H1 (cell line): ENCODE measurements around the gene L2HGDH. TPM values are rescaled to one million over a fixed set of nuclear protein-coding genes. Genes with fewer than 3 reads are reported as not detected.

Experiments used
- CTCF ChIA-PET: fragments of 300-600 bp; sonication (Branson Sonifier 250); formaldehyde crosslinking; loops from one replicate; lab custom pipeline; 2021; ENCODE audit not compliant: partially characterized antibody; lab: Charles Lee
- POLR2A ChIA-PET: fragments of 300-600 bp; sonication (Branson Sonifier 250); formaldehyde crosslinking; loops from one replicate; lab custom pipeline; 2021; ENCODE audit warnings: inconsistent platforms; ENCODE audit not compliant: partially characterized antibody; lab: Charles Lee
- DNase-seq, 2 experiments: peaks; one replicate each; pipeline versions ENCODE4 v3.0.0 to v3.0.0-alpha.2; 2010 to 2022; ENCODE audit warnings: low spot score in 2 of 2, low read depth in 1 of 2, mixed read lengths in 1 of 2
- FAIRE-seq: peaks from 2 replicates; lab custom pipeline; 2011; peaks lifted over from hg19 to GRCh38; lab: Jason Lieb, UNC
- H2AFZ ChIP-seq: 2 replicates; pipeline ENCODE4 v1.8.1; 2012; ENCODE audit warnings: low read length, inconsistent platforms
- H2AK5ac ChIP-seq: 2 replicates; pipeline ENCODE4 v1.6.1; 2013; ENCODE audit warnings: low read depth, low read length
- H2BK120ac ChIP-seq: replicated peaks from 2 replicates; pipeline ENCODE3; 2013; ENCODE audit warnings: low read depth, low read length, inconsistent platforms
- H2BK12ac ChIP-seq: 2 replicates; pipeline ENCODE4 v1.6.1; 2013; ENCODE audit warnings: low read depth, low read length
- H2BK15ac ChIP-seq: 2 replicates; pipeline ENCODE4 v1.6.1; 2013; ENCODE audit warnings: low read length
- H2BK20ac ChIP-seq: 2 replicates; pipeline ENCODE4 v1.6.1; 2013; ENCODE audit warnings: low read length
- H2BK5ac ChIP-seq: 2 replicates; pipeline ENCODE4 v1.6.1; 2013; ENCODE audit warnings: low read depth, low read length
- H3K14ac ChIP-seq: 2 replicates; pipeline ENCODE4 v1.6.1; 2013; ENCODE audit warnings: inconsistent platforms; ENCODE audit not compliant: insufficient read length
- H3K18ac ChIP-seq: 2 replicates; pipeline ENCODE4 v1.6.1; 2013; ENCODE audit warnings: low read length; ENCODE audit errors: extremely low read depth
- H3K23ac ChIP-seq: 2 replicates; pipeline ENCODE4 v1.6.1; 2013; ENCODE audit warnings: inconsistent platforms; ENCODE audit not compliant: insufficient read length
- H3K23me2 ChIP-seq: 2 replicates; pipeline ENCODE4 v1.6.1; 2013; ENCODE audit warnings: low read depth, low read length
- H3K27ac ChIP-seq: 2 replicates; pipeline ENCODE4 v1.6.1; 2011; ENCODE audit warnings: low read depth, low read length, inconsistent platforms
- H3K27me3 ChIP-seq, 4 experiments: replicated peaks in 1 of 4; 1 replicate in 1 of 4; 2 replicates in 3 of 4; pipeline versions ENCODE4 v1.6.1 to v1.8.1; 2011 to 2013; ENCODE audit warnings: low read length in 3 of 4, mild to moderate bottlenecking in 3 of 4, inconsistent platforms in 2 of 4, mixed read lengths in 2 of 4, moderate library complexity in 1 of 4; ENCODE audit not compliant: control insufficient read depth in 3 of 4, insufficient read depth in 3 of 4; ENCODE audit errors: extremely low read depth in 1 of 4
- H3K36me3 ChIP-seq, 4 experiments: 2 replicates each; pipeline versions ENCODE4 v1.6.1 to v1.8.1; 2011 to 2013; ENCODE audit warnings: mild to moderate bottlenecking in 4 of 4, low read length in 3 of 4, moderate library complexity in 2 of 4, control low read depth in 1 of 4, inconsistent platforms in 1 of 4; ENCODE audit not compliant: insufficient read depth in 4 of 4, control insufficient read depth in 2 of 4
- H3K4ac ChIP-seq: replicated peaks from 2 replicates; pipeline ENCODE3; 2013; ENCODE audit warnings: low read length, low read depth, mixed read lengths, inconsistent platforms; ENCODE audit not compliant: insufficient read length
- H3K4me1 ChIP-seq, 4 experiments: replicated peaks in 1 of 4; 1 replicate in 1 of 4; 2 replicates in 3 of 4; pipeline versions ENCODE4 v1.6.1 to v1.8.1; 2011 to 2013; ENCODE audit warnings: low read length in 3 of 4, inconsistent platforms in 2 of 4, mixed read lengths in 1 of 4; ENCODE audit not compliant: insufficient read depth in 4 of 4, control insufficient read depth in 3 of 4
- H3K4me2 ChIP-seq, 2 experiments: 2 replicates each; pipeline versions ENCODE4 v1.6.1 to v1.8.1; 2011 to 2013; ENCODE audit warnings: low read depth in 2 of 2, low read length in 2 of 2, control low read depth in 1 of 2, inconsistent platforms in 1 of 2, mild to moderate bottlenecking in 1 of 2; ENCODE audit not compliant: insufficient read depth in 1 of 2
- H3K4me3 ChIP-seq, 4 experiments: fragments of 200-600, 300-600 bp in 1 of 4; sonication (generic), shearing (Covaris generic), sonication (Bioruptor Twin) in 1 of 4; 2 replicates each; pipeline versions ENCODE4 v1.5.1 to v1.8.1; 2011 to 2016; ENCODE audit warnings: low read length in 4 of 4, low read depth in 3 of 4, control low read depth in 2 of 4, inconsistent platforms in 2 of 4, mild to moderate bottlenecking in 2 of 4, mixed read lengths in 1 of 4, moderate library complexity in 1 of 4; ENCODE audit not compliant: insufficient read depth in 2 of 4; ENCODE audit errors: extremely low read depth in 1 of 4
- H3K56ac ChIP-seq: replicated peaks from 2 replicates; pipeline ENCODE3; 2013; ENCODE audit warnings: low read depth, mild to moderate bottlenecking, mixed read lengths, low read length, inconsistent platforms; ENCODE audit not compliant: insufficient read length
- H3K79me1 ChIP-seq: 2 replicates; pipeline ENCODE4 v1.6.1; 2013; ENCODE audit warnings: low read depth, low read length, control low read depth
- H3K79me2 ChIP-seq, 2 experiments: 2 replicates each; pipeline versions ENCODE4 v1.6.1 to v1.8.1; 2012 to 2013; ENCODE audit warnings: low read length in 2 of 2, mild to moderate bottlenecking in 2 of 2, inconsistent platforms in 1 of 2; ENCODE audit not compliant: insufficient read depth in 2 of 2, control insufficient read depth in 1 of 2
- H3K9ac ChIP-seq, 4 experiments: replicated peaks in 1 of 4; 1 replicate in 1 of 4; 2 replicates in 3 of 4; pipeline versions ENCODE4 v1.6.1 to v1.8.1; 2011 to 2013; ENCODE audit warnings: low read depth in 3 of 4, low read length in 3 of 4, control low read depth in 2 of 4, mild to moderate bottlenecking in 2 of 4, moderate library complexity in 2 of 4, inconsistent platforms in 1 of 4; ENCODE audit errors: extremely low read depth in 1 of 4
- H3K9me3 ChIP-seq, 2 experiments: 2 replicates each; pipeline versions ENCODE4 v1.6.1 to v1.8.1; 2012 to 2013; ENCODE audit warnings: mild to moderate bottlenecking in 2 of 2, moderate library complexity in 2 of 2, control low read depth in 1 of 2, inconsistent platforms in 1 of 2, low read depth in 1 of 2, low read length in 1 of 2, mixed read lengths in 1 of 2; ENCODE audit not compliant: insufficient read depth in 2 of 2
- H4K20me1 ChIP-seq, 2 experiments: replicated peaks in 1 of 2; 2 replicates each; pipeline versions ENCODE3 to v1.8.1; 2011 to 2013; ENCODE audit warnings: inconsistent platforms in 2 of 2, low read length in 2 of 2, mild to moderate bottlenecking in 1 of 2; ENCODE audit not compliant: insufficient read depth in 2 of 2, control insufficient read depth in 1 of 2
- H4K5ac ChIP-seq: 2 replicates; pipeline ENCODE4 v1.6.1; 2013; ENCODE audit warnings: low read length, low read depth, mixed read lengths, inconsistent platforms; ENCODE audit not compliant: insufficient read length
- H4K8ac ChIP-seq: 2 replicates; pipeline ENCODE4 v1.8.0; 2013; ENCODE audit warnings: mild to moderate bottlenecking, moderate library complexity, low read length, inconsistent platforms; ENCODE audit not compliant: insufficient read depth; ENCODE audit errors: extremely low read depth
- H4K91ac ChIP-seq: replicated peaks from 2 replicates; pipeline ENCODE3; 2013; ENCODE audit warnings: low read length, mixed read lengths, inconsistent platforms; ENCODE audit not compliant: insufficient read length
- FOSL1 ChIP-seq: IDR thresholded peaks from 2 replicates; pipeline ENCODE4 v1.6.1; 2011; ENCODE audit warnings: mild to moderate bottlenecking, low read depth, low read length, moderate library complexity; ENCODE audit not compliant: insufficient read depth
- GABPA ChIP-seq: IDR thresholded peaks from 2 replicates; pipeline ENCODE4 v1.6.1; 2011; ENCODE audit warnings: mild to moderate bottlenecking, low read length, moderate library complexity, borderline replicate concordance; ENCODE audit not compliant: insufficient read depth
- POLR2AphosphoS5 ChIP-seq: IDR thresholded peaks from 2 replicates; pipeline ENCODE4 v1.6.1; 2011; ENCODE audit warnings: low read depth, low read length
- polyA plus RNA-seq, 7 experiments: library from polyadenylated mRNA; depleted of rRNA in 3 of 7; stranded (reverse) in 5 of 7; unstranded in 2 of 7; fragments of >200 nt in 5 of 7; fragments of 200-250 nt in 2 of 7; gene quantifications; 1 replicate in 5 of 7; 2 replicates in 1 of 7; 4 replicates in 1 of 7; pipeline versions ENCODE4 v1.2.1 to v1.2.3, GENCODE V29; 2011 to 2013; ENCODE audit warnings: missing spikeins in 2 of 7, mixed read lengths in 2 of 7
- total RNA-seq: library from RNA; stranded (reverse); fragmentation: NEBNext Ultra II Directional; extraction: Animal tissue kit (Norgen Biotek cat#: 25700); gene quantifications from 2 replicates; pipeline ENCODE4 v1.2.1, GENCODE V29; 2021

Gene L2HGDH
- total and polyA plus RNA-seq, 2 of the 8 experiments (the other 6 are each of a cell fraction or from before 2014, with no cell fraction given): 12.2 to 28.6 TPM

DNA sequence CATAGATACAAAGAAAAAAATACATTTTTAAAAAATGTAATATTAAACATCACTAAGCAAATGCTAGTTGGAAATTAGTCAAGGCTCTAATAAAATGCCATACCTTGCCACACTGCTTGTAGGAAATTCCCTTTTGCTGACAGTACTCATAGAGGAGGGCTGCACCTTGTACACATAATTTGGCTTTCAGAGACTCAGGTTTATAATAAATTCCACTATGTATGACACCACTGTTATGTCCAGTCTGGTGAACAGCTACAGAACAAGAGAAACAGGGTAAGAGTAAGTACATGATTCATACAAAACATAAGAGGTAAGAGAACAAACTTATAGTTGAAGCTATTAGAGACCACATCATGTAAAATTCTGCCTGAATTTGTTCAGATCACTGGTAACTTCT, 10.1 kb downstream of the L2HGDH start:
- Histone ChIP-seq H2BK15ac (no peak overlapping the region), H3K36me3 (peaks cover 0 to 19% (median 4%) of the 10 kb centered on the region in 4 experiments; a peak in 4 of 8 replicates), H3K79me2 (peaks cover 0 to 49% of the 10 kb centered on the region in 2 experiments; a peak in 2 of 4 replicates), H3K4me3 (no peak overlapping the region), H2BK5ac (no peak overlapping the region), H3K4me2 (no peak overlapping the region), H3K4me1 (peaks cover 0 to 3% (median 0%) of the 10 kb centered on the region in 4 experiments; a peak in 2 of 7 replicates), H3K23me2 (no peaks in the 10 kb centered on the region), H3K4ac (no peak overlapping the region), H3K79me1 (no peaks in the 10 kb centered on the region), H3K27me3 (no peaks in the 10 kb centered on the region), H3K56ac (no peak overlapping the region), H3K14ac (no peak overlapping the region), H3K9me3 (peaks cover 0 to 2% of the 10 kb centered on the region in 2 experiments; a peak in 1 of 4 replicates), H3K23ac (no peak overlapping the region), H4K91ac (no peak overlapping the region), H2AFZ (no peak overlapping the region), H4K8ac (no peak overlapping the region), H2BK12ac (no peak overlapping the region), H3K27ac (no peak overlapping the region), H3K9ac (no peak overlapping the region), H2AK5ac (no peak overlapping the region), H2BK120ac (no peak overlapping the region), H4K5ac (no peak overlapping the region), H3K18ac (no peak overlapping the region), H4K20me1 (no peaks in the 10 kb centered on the region), H2BK20ac (no peak overlapping the region)
- DNase-seq (no peak), FAIRE-seq (no peak)
- CTCF ChIA-PET: interaction anchor here (1.0 to 1.1 kb wide), 2 partner anchors 9 to 19 kb away, joined by 3 to 5 read pairs; no protein-coding TSS in a partner anchor
- POLR2A ChIA-PET: interaction anchor here (1.2 kb wide), 1 partner anchor 10 kb away, joined by 3 read pairs; the partner anchor contains the start of genes DMAC2L and L2HGDH
- TF ChIP-seq GABPA (no peak), POLR2AphosphoS5 (no peak), FOSL1 (no peak)
